ENCODE measurements around the gene PDE3B. TPM values are rescaled to one million over a fixed set of nuclear protein-coding genes. Genes with fewer than 3 reads are reported as not detected.
A peak's percentile ranks its signal among the peaks of the same experiment; 100 is the strongest.

The PDE3B gene
- total and polyA plus RNA-seq, 9 of the 15 experiments (the other 6 are each of a cell fraction or from before 2014, with no cell fraction given), result 2.3 to 22.5 (median 12.2) TPM

- BruUV-seq (replicated peaks), result no TSS peak
- no peaks in the 10 kb centered on the region for H3K27me3 ChIP-seq (ENCODE audit: control insufficient read depth in 2 of 2, insufficient read depth in 2 of 2, low read length in 2 of 2)
- no peaks in the 10 kb centered on the region; the same call in 2 of the 3 replicates for H3K36me3 ChIP-seq (ENCODE audit: control insufficient read depth, insufficient read depth, low read length)
- FAIRE-seq (no peak), ATAC-seq (no peak), DNase-seq (ENCODE audit: extremely low read depth in 1 of 4, low spot score in 3 of 4) (peak in 1 of 4 experiments; percentile 15)
- H3K4me2 ChIP-seq (ENCODE audit: insufficient read depth, low read length), result no peak overlapping the region
- 94% methylated on average over 1 of the region's 1 CpG for WGBS (ENCODE audit: insufficient coverage, low coverage, missing lambda C conversion rate)
- H3K4me1 ChIP-seq (replicated peaks in 1 of 2; ENCODE audit: control insufficient read depth in 2 of 2, insufficient read depth in 2 of 2, low read length in 2 of 2), result no peaks in the 10 kb centered on the region
- ChIA-PET CTCF (ENCODE audit: low intra/inter-chr PET ratio) (no interaction called here), POLR2A (no interaction called here)
- no peak overlapping the region for H3K4me3 ChIP-seq
- in situ Hi-C loops (cut with MboI) (no loop called here), intact Hi-C loops (cut with micrococcal nuclease) (no loop called here)
- no peak overlapping the region for H2AFZ ChIP-seq (ENCODE audit: low read depth, low read length)
- H3K79me2 ChIP-seq (ENCODE audit: control insufficient read depth, insufficient read depth, low read length), result peaks cover 30% of the 10 kb centered on the region; the same call in 2 of the 3 replicates
- no peaks in the 10 kb centered on the region for H3K9me1 ChIP-seq (ENCODE audit: control insufficient read depth, insufficient read depth, low read length)
- TF ChIP-seq TRIM28 (IDR thresholded peaks at IDR 0.05), result peak; percentile 59; the same call in 1 of the 2 replicates
- no peak for TF ChIP-seq ETV5 (CRISPR knock-in tag; IDR thresholded peaks at IDR 0.05; ENCODE audit: low read depth)
- peak; percentile 96 for TF ChIP-seq ZFP1 (CRISPR knock-in tag; IDR thresholded peaks at IDR 0.05)
- TF ChIP-seq HNRNPLL (IDR thresholded peaks at IDR 0.05; ENCODE audit: low read depth, low read length, poor library complexity, severe bottlenecking), result no peak
- TF ChIP-seq CBX3 (IDR thresholded peaks at IDR 0.05; ENCODE audit: borderline replicate concordance in 1 of 2, low read length in 2 of 2), result 0 out of 3 replicates have a peak, but pooled peaks of 1 of the 2 experiments have one; percentile 38
- peak; percentile 25 for TF ChIP-seq ZNF280A (IDR thresholded peaks at IDR 0.05; ENCODE audit: low read depth, partially characterized antibody)
- H3K27ac ChIP-seq (ENCODE audit: extremely low read depth, low read depth, low read length), result no peak overlapping the region
- H3K9me3 ChIP-seq (replicated peaks; ENCODE audit: control insufficient read depth, insufficient read depth, low read depth, low read length), result peaks cover 9% of the 10 kb centered on the region
- no peaks in the 10 kb centered on the region for H4K20me1 ChIP-seq (replicated peaks; ENCODE audit: control insufficient read depth, insufficient read depth, low read length)
- H3K9ac ChIP-seq (ENCODE audit: insufficient read depth in 1 of 2, low read depth in 2 of 2, low read length in 2 of 2), result no peak overlapping the region
These were observed 60.1 kb downstream of the PDE3B start for GRCh38 chr11:14703731-14704130.

Measured in K562 (cell line).